Kidney (tissue), 14 donors: Measurements from ENCODE around the gene TP63. TPM values are rescaled to one million over a fixed set of nuclear protein-coding genes. Genes with fewer than 3 reads are reported as not detected.
A peak's percentile ranks its signal among the peaks of the same experiment; 100 is the strongest.

ENCODE experiments used
- DNase-seq, 5 donors: peaks; one replicate each; pipeline ENCODE4 v3.0.0-alpha.2; 2013 to 2020
- FAIRE-seq: peaks from 2 replicates; lab custom pipeline; 2012; peaks lifted over from hg19 to GRCh38; lab: Jason Lieb, UNC
- H3K27ac ChIP-seq, 2 donors: one replicate each; pipeline ENCODE4 v1.7.0; 2013; ENCODE audit warnings: low read depth in 2 of 2, low read length in 2 of 2, inconsistent platforms in 1 of 2
- H3K27me3 ChIP-seq: one replicate; pipeline ENCODE4 v1.7.1; 2013; ENCODE audit warnings: low read length, inconsistent platforms; ENCODE audit not compliant: control insufficient read depth, insufficient read depth
- H3K36me3 ChIP-seq, 3 donors: one replicate each; pipeline versions ENCODE4 v1.7.0 to v1.7.1; 2013; ENCODE audit warnings: low read length in 3 of 3, control low read depth in 1 of 3, inconsistent platforms in 1 of 3; ENCODE audit not compliant: insufficient read depth in 3 of 3, control insufficient read depth in 2 of 3
- H3K4me1 ChIP-seq, 3 donors: one replicate each; pipeline versions ENCODE4 v1.7.0 to v1.7.1; 2013; ENCODE audit warnings: low read length in 3 of 3, inconsistent platforms in 1 of 3, low read depth in 1 of 3; ENCODE audit not compliant: control insufficient read depth in 2 of 3, insufficient read depth in 2 of 3
- H3K4me3 ChIP-seq, 3 donors: one replicate each; pipeline versions ENCODE4 v1.7.0 to v1.8.1; 2013; ENCODE audit warnings: low read length in 3 of 3, control low read depth in 1 of 3, inconsistent platforms in 1 of 3
- H3K9ac ChIP-seq, 3 donors: one replicate each; pipeline versions ENCODE4 v1.7.0 to v1.7.1; 2013; ENCODE audit warnings: low read length in 3 of 3, control low read depth in 1 of 3, inconsistent platforms in 1 of 3
- H3K9me3 ChIP-seq, 3 donors: one replicate each; pipeline versions ENCODE4 v1.7.0 to v1.7.1; 2013; ENCODE audit warnings: low read length in 3 of 3, control low read depth in 1 of 3, inconsistent platforms in 1 of 3; ENCODE audit not compliant: control insufficient read depth in 2 of 3, insufficient read depth in 1 of 3
- intact Hi-C: fragments of 100-400 bp; cut with DNase I; formaldehyde crosslinking; loops from one replicate; pipeline ENCODE4 v1.11.1; 2022
- polyA plus RNA-seq: library from polyadenylated mRNA; stranded (reverse); fragments of 350-450 nt; fragmentation: Illumina TruSeq; extraction: RNeasy Lipid Tissue Mini Kit (QIAGEN cat#74804); gene quantifications from one replicate; pipeline ENCODE4 v1.2.3, GENCODE V29; 2014; ENCODE audit warnings: low read depth, low replicate concordance; ENCODE audit not compliant: insufficient read depth
- total RNA-seq: library from RNA; stranded (reverse); fragmentation: NEBNext Ultra II Directional; extraction: Animal tissue kit (Norgen Biotek cat#: 25700); gene quantifications from one replicate; pipeline ENCODE4 v1.2.1, GENCODE V29; 2021
- TF ChIP-seq, protein P1 (sequence below): IDR thresholded peaks from 3 replicates; pipeline ENCODE4 v1.5.1; 2012; ENCODE audit warnings: mild to moderate bottlenecking, moderate library complexity, borderline replicate concordance; ENCODE audit not compliant: insufficient read depth; ENCODE audit errors: extremely low read depth
- donor health status: control.
- donor health status: control.
- donor health status: control.
- donor health status: control.
- donor health status: control.
- donor health status: DM: yes; HTN: yes; CAD: no.
- donor health status: Normal renal cell carcinoma (clear cell type).

TP63 gene
- total and polyA plus RNA-seq, 2 donors from 2014 or later: 0.13 to 1.1 TPM

DNA sequence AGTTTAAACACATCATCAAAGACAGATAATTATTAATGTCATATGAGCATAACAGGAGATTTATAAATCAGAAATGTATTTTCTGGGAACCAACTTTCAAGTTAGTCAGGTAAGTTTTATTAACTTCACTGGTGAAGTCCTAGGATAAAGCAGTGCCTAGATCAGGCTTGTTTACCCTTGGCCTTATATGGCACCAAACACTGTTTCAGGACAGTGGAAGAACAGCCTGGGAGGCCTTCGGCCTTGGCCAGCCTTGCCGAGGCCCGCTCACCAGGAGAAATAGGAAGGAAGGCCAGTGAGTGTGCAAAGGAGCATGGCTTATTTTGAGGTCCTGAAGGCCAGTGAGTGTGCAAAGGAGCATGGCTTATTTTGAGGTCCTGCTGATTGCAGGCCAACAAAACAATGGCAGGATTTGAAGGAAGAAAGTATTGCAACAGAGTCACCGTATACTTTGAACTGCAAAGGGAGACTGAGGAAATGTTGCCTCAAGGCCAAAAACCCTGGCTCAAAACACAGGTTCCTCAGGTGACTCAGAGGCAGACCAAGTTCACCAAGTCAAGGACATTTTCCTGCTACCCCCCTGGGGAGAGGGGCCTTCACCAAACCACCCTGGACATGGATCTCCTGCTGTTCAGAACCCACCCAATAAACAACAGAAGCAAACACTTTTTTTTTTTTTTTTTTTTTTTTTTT, 174.3 kb downstream of the TP63 start:
- intact Hi-C loops: no loop called here
- TF ChIP-seq, protein P1, sequence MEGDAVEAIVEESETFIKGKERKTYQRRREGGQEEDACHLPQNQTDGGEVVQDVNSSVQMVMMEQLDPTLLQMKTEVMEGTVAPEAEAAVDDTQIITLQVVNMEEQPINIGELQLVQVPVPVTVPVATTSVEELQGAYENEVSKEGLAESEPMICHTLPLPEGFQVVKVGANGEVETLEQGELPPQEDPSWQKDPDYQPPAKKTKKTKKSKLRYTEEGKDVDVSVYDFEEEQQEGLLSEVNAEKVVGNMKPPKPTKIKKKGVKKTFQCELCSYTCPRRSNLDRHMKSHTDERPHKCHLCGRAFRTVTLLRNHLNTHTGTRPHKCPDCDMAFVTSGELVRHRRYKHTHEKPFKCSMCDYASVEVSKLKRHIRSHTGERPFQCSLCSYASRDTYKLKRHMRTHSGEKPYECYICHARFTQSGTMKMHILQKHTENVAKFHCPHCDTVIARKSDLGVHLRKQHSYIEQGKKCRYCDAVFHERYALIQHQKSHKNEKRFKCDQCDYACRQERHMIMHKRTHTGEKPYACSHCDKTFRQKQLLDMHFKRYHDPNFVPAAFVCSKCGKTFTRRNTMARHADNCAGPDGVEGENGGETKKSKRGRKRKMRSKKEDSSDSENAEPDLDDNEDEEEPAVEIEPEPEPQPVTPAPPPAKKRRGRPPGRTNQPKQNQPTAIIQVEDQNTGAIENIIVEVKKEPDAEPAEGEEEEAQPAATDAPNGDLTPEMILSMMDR: no peak
- Histone ChIP-seq H3K9me3 (no peaks in the 10 kb centered on the region), H3K9ac (no peak overlapping the region), H3K36me3 (no peaks in the 10 kb centered on the region), H3K27ac (no peak overlapping the region), H3K27me3 (no peaks in the 10 kb centered on the region), H3K4me1 (no peaks in the 10 kb centered on the region), H3K4me3 (no peak overlapping the region)
- FAIRE-seq: no peak
- DNase-seq: no peak

- H3K27me3 ChIP-seq: no peaks in the 10 kb centered on the region
- TF ChIP-seq, protein P1: no peak
- no peak for FAIRE-seq
- no peak overlapping the region for H3K4me3 ChIP-seq
- no peak overlapping the region for H3K9ac ChIP-seq
- intact Hi-C loops: no loop called here
- DNase-seq: peak in 4 of 5 donors; percentile 55 to 76 (median 70)
- H3K9me3 ChIP-seq: no peaks in the 10 kb centered on the region
- H3K27ac ChIP-seq: peak overlapping the region in 1 of 2 donors; percentile 38
- no peaks in the 10 kb centered on the region for H3K36me3 ChIP-seq
- H3K4me1 ChIP-seq: no peaks in the 10 kb centered on the region
These were observed 175.2 kb downstream of the TP63 start for GRCh38 chr3:189806171-189806951.

DNA sequence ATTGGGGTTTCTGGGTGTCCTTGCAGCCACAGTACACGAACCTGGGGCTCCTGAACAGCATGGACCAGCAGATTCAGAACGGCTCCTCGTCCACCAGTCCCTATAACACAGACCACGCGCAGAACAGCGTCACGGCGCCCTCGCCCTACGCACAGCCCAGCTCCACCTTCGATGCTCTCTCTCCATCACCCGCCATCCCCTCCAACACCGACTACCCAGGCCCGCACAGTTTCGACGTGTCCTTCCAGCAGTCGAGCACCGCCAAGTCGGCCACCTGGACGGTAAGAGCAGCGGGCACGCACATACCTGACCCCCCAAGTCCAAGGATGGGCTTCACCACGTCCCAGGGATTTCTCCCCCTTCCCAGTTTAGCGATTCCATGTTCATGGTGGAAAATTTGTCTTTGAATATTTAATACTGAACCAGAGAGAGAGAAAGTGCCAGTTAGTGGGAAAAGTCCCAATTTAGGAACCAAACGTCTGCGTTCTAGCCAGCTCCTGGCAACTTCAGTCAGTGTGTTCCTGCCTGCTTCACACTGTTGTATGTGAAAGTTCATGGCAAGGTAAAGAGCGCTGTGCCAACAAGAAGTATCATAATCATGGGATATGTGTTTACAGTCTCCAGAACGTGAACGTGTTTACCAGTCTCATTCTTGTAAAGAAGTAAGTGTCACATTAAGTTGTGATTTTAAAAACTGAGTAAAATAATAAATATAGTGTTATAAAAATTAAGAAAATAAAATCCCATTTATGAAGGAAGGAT, 177.2 kb downstream of the TP63 start:
- intact Hi-C loops: no loop called here
- FAIRE-seq: no peak
- no peaks in the 10 kb centered on the region for H3K36me3 ChIP-seq
- DNase-seq: peak in 1 of 5 donors; percentile 63
- H3K27ac ChIP-seq: no peak overlapping the region
- H3K9ac ChIP-seq: no peak overlapping the region
- H3K27me3 ChIP-seq: no peaks in the 10 kb centered on the region
- TF ChIP-seq, protein P1: no peak
- no peaks in the 10 kb centered on the region for H3K9me3 ChIP-seq
- H3K4me3 ChIP-seq: no peak overlapping the region
- H3K4me1 ChIP-seq: no peaks in the 10 kb centered on the region
